SH-SY5Y (cell line): ENCODE data around the gene PLA2G4E.

Experiments used
- GATA2 ChIP-seq: IDR thresholded peaks from 2 replicates; pipeline ENCODE4 v1.6.1; 2011; ENCODE audit warnings: mild to moderate bottlenecking, low read depth, low read length
- GATA3 ChIP-seq: IDR thresholded peaks from 2 replicates; pipeline ENCODE4 v1.6.1; 2011; ENCODE audit warnings: low read depth, mild to moderate bottlenecking, low read length, moderate library complexity

DNA sequence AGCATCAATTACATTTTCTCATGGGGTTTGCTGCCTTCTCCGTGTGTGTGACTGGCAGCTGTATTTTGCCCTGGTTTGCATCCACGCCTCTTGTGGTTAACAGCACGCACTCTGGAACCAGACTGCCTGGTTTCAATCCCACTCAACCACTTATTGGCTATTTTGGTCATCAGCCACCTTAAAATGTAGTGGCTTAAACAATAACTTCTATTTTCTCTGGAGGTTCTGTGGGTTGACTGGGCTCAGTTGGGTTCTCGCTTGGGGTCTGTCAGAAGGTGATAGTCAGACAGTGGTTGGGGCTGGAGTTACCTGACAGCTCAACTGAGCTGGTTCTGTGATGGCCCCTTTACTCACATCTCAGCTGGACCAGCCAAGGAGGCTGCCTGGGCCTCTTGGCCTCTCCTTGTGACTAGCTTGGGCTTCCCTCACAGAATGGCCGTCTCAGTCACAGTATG, 85.2 kb downstream of the PLA2G4E start:
- TF ChIP-seq GATA3 (no peak), GATA2 (no peak)
